Activated CD8-positive, alpha-beta memory T cell treated with anti-CD3 and anti-CD28 coated beads for 24 hours (primary cell): ENCODE measurements around the gene CCNB1IP1.
"Not testable (repeated sequence)": the region's sequence is repeated elsewhere in the genome, so short reads cannot be mapped to it uniquely, and the experiment has no call there.

ENCODE experiments used
- DNase-seq: peaks from one replicate; pipeline ENCODE4 v3.0.0-alpha.2; 2020

Gene CCNB1IP1

DNA sequence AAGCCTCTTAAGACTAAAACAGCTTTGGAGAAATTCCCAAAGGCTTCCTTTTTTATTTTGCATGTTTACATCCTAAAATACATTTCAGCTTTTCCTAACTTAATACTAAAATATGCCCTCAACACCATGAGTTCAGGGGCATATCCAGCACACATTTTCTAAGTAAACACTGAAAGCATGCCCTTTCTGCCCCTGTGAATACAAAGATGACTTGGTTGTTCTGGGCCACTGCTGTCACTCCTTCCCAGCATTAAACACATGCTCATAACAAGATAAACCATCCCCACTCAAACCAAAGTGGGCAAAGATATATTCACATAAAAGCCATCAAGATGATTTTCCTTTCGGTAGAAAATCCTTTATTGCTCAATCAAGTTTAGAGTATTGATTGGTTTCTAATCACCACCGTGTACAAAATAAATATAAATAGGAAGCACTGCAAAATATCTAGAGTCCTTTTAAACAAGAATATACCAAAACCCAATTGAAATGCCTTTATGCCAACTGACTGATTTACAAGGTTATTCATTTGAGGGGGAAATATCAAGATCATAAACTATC is 1.9 kb downstream of the CCNB1IP1 start:
- no peak for DNase-seq

- DNase-seq, result no peak
These were observed 3.7 kb downstream of the CCNB1IP1 start for GRCh38 chr14:20329355-20329754.

DNA sequence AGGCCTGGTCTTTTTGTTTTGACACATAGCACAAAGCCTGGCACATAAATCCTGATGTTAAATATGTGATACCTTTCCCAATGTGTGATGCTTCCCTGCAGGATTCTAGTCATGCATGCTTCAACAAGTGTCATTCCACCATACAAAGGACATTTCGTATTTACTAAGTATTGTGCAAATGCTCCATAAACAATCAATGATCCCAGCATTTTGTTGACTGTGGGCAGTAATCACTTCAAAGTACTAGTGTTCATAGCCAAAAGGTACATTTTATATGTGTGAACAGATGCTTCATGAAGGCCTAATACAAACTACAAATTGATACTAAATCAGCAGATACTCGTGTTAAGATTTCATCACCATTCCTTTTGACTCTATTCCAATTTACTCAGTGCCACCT is 4.4 kb downstream of the CCNB1IP1 start:
- no peak for DNase-seq

GRCh38 chr14:20327005-20327869 is 5.8 kb downstream of the CCNB1IP1 start:
- DNase-seq, result no peak

- DNase-seq, result no peak
These were observed 15.4 kb downstream of the CCNB1IP1 start for GRCh38 chr14:20317720-20318119.

GRCh38 chr14:20314026-20314425 is 19.1 kb downstream of the CCNB1IP1 start:
- DNase-seq, result no peak

DNA sequence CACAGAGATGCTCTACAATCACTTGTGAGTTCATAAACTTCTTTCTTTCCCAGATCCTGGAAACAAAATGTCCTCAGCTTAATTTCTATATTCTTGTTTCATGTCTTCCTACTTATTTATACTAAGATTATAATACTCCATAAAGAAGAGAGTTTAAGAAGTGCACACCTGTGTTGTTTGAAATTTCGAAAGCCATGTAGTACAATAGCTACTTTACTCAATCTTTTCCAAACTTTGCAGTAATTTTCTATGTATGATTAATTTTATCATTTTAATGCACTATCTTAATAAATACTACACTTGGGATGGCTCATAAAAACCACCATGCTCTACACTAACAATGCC is 27.0 kb downstream of the CCNB1IP1 start:
- DNase-seq, result no peak

DNA sequence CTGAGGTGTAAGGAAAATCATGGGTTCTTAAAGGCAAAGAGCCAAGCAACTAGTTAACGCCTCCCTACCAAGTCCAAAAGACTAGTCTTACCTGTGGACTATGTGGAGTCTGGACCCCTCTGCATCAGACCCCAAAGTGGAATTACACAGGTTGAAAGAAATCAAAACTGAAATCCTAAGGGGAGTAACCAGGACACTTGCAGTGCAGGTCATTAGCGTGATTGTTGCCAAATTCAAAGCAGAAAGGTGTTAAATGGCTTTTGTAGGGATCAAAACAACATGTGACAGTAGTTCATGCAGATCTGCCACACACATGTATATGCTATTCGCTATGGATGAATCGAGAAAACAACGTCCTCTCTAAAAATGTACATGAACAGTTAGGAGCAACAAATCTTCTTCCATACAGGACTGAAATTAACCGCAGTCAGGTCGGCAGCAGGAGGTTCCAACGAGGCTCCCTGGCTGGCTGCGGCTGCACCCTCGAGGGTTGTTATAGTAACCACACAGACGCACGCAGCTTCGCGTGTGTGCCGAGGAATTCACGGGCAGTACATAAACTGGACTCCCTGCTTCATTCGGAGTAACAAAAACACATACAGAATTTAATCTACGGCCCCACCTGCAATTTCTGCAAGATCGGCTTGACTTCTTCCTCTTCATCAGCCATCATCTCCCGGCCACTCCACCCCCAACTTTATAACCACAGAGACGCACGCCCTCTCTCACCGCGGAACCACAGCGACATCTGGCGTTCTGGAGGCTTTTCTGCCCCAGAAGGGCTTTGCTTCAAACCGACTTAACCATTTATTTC is 27.6 kb downstream of the CCNB1IP1 start, which contains the start of gene TTC5:
Gene TTC5 (minus strand): TSS at position 687 of the 814 bp plus-strand sequence. CDS start 14 bp downstream, at position 673.
- peak; percentile 97 for DNase-seq

DNA sequence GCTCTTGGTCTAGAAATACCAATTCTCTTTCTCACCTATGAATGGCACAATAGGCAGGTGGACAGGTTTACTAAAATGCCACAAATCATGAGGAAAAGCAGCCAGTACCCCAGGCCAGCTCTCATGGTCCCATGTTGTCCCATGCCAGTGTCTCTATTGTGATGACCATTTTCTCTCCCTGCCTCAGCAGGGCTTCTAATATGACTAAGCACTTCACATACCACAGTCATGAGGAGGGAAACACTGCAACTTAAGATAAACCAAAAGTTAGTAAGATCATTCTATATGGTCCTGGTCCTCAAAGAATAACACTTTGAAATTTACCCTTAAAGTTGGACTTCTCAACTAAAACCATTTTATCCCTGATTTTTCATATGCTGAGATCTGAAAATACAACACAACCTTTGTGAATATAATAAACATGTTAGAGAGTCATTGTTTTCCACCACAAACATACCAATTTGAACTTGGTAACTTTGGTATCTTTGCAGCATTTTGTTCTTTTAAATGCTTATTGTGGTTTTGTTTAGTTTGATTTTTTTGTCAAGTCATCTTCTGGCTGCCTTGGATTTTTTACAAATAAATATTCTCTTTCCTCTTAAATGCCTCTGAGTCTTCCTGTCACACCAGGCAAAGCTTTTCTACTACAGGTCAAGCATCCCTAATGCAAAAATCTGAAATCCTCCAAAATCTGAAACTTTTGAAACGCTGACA is 30.9 kb downstream of the CCNB1IP1 start:
- DNase-seq, result no peak

GRCh38 chr14:20295067-20295466 is 38.0 kb downstream of the CCNB1IP1 start:
- no peak for DNase-seq

- DNase-seq, result no peak
These were observed 38.4 kb downstream of the CCNB1IP1 start for GRCh38 chr14:20294636-20295035.

DNA sequence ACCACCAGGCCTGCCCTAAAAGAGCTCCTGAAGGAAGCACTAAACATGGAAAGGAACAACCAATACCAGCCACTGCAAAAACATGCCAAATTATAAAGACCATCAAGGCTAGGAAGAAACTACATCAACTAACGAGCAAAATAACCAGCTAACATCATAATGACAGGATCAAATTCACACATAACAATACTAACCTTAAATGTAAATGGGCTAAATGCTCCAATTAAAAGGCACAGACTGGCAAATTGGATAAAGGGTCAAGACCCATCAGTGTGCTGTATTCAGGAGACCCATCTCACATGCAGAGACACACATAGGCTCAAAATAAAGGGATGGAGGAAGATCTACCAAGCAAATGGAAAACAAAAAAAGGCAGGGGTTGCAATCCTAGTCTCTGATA is 51.1 kb downstream of the CCNB1IP1 start:
- not testable (repeated sequence) for DNase-seq

DNA sequence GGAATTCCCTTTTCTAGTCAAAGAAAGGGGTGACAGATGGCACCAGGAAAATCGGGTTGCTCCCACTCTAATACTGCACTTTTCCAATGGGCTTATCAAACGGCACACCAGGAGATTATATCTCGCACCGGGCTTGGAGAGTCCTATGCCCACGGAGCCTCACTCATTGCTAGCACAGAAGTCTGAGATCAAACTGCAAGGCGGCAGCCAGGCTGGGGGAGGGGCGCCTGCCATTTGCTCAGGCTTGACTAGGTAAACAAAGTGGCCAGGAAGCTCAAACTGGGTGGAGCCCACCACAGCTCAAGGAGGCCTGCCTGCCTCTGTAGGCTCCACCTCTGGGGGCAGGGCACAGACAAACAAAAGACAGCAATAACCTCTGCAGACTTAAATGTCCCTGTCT is 52.8 kb downstream of the CCNB1IP1 start:
- not testable (repeated sequence) for DNase-seq

DNA sequence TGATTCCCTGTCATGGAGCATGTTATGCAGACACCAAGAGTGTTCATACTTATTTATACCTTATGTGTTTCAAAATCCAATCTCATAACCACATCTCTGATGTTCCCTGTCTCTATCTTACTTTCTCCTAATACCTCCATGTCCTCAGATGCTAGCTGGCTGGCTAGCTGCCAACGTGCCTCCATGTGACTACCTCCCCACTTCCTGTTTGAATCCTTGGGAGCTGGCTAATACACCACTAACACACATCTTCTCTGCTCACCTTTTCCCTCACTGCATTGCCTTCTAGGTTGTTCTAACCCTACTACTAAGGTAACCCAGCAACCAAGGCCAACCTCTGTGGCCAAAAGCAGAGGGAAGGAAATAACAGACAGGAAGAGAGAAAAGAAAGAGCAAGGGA is 54.7 kb downstream of the CCNB1IP1 start:
- no peak for DNase-seq

DNA sequence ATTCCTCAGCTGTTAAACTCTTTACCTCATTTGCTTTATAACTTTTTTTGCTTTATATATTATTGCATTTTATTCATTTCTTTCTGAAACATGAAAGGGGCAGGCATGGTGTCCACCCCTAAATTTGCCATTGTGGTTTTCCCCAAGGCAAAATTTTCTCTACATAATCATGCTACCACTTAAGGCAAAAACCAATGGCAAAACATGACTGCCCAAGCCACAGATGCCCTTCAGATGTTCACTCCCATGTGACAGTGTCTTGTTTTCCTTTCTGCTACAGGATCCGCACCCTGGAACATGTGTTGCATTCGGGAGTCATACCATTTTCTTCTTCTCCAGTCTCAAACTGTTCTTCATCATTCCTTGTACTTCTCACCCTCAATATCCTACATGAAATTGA is 55.7 kb downstream of the CCNB1IP1 start:
- no peak for DNase-seq

- DNase-seq, result no peak
These were observed 59.0 kb downstream of the CCNB1IP1 start for GRCh38 chr14:20274062-20274461.

GRCh38 chr14:20264361-20264760 is 68.7 kb downstream of the CCNB1IP1 start:
- not testable (repeated sequence) for DNase-seq

GRCh38 chr14:20262642-20263128 is 70.4 kb downstream of the CCNB1IP1 start:
- no peak for DNase-seq
